ENCODE data around the gene CYTL1.

- TF ChIP-seq POLR2A (IDR thresholded peaks at IDR 0.05; ENCODE audit: low read length) (no peak), GATA1 (IDR thresholded peaks at IDR 0.05; ENCODE audit: low read depth, low read length) (no peak)
Measured at GRCh38 chr4:5020341-5020740, 1.1 kb upstream of the CYTL1 start.

Measured in erythroblast (primary cell).